ENCODE results near the gene TPM3. TPM values are rescaled to one million over a fixed set of nuclear protein-coding genes. Genes with fewer than 3 reads are reported as not detected.

The TPM3 gene
- total and polyA plus RNA-seq, 2 donors (not counting 1 experiment from before 2014, with no cell fraction given), result 186 to 300 TPM

GRCh38 chr1:154179946-154180687 lies 11.8 kb downstream of the TPM3 start:
- H3K27me3 ChIP-seq (replicated peaks in 1 of 4; ENCODE audit: control extremely low read depth in 1 of 4, control insufficient read depth in 3 of 4, insufficient read depth in 4 of 4, low read length in 3 of 4), result no peaks in the 10 kb centered on the region
- H3K4me2 ChIP-seq (replicated peaks; ENCODE audit: low read depth, low read length, poor library complexity, severe bottlenecking), result peak overlapping the region; percentile 96
- peaks cover 61% of the 10 kb centered on the region for H4K20me1 ChIP-seq (ENCODE audit: control insufficient read depth, insufficient read depth, low read length, poor library complexity, severe bottlenecking)
- POLR2A ChIA-PET, result interaction anchor here (0.6 to 1.8 kb wide), 6 partner anchors 41 to 428 kb away, joined by 3 to 10 read pairs (median 4); partner anchors contain the start of genes JTB, RPS27 and UBAP2L
- H2AFZ ChIP-seq (ENCODE audit: insufficient read depth, low read depth, low read length, poor library complexity, severe bottlenecking), result peak overlapping the region; percentile 24
- peak overlapping the region; percentile 69 to 94 for H3K27ac ChIP-seq (ENCODE audit: low read length in 2 of 2)
- H3K9me3 ChIP-seq (ENCODE audit: control extremely low read depth in 1 of 3, control insufficient read depth in 2 of 3, insufficient read depth in 1 of 3, low read length in 2 of 3), result no peaks in the 10 kb centered on the region
- no peaks in the 10 kb centered on the region for H3K27me3 Mint-ChIP-seq
- CTCF ChIA-PET, result interaction anchor here (0.7 to 2.2 kb wide), 6 partner anchors 11 to 258 kb away, joined by 3 to 21 read pairs (median 4); partner anchors contain the start of genes GATAD2B and HAX1
- peaks cover 91% of the 10 kb centered on the region for H3K79me2 ChIP-seq (ENCODE audit: control insufficient read depth, insufficient read depth, low read length)
- no peaks in the 10 kb centered on the region for H3K9me3 Mint-ChIP-seq (ENCODE audit: insufficient read depth)
- peaks cover 76% of the 10 kb centered on the region for H3K4me1 Mint-ChIP-seq
- DNase-seq, result peak; percentile 79
- peak overlapping the region; percentile 47 to 75 (median 54) for H3K4me3 ChIP-seq (ENCODE audit: control extremely low read depth in 1 of 5, extremely low read depth in 1 of 5, insufficient read depth in 1 of 5, low read depth in 2 of 5, low read length in 4 of 5)
- H3K9ac ChIP-seq (ENCODE audit: low read length), result peak overlapping the region; percentile 73
- WGBS (ENCODE audit: insufficient coverage), result 33% methylated on average over 2 of the region's 3 CpGs
- peak overlapping the region; percentile 98 for H3K27ac Mint-ChIP-seq
- ATAC-seq (ENCODE audit: low read depth), result peak; percentile 51
- peaks cover 11 to 39% of the 10 kb centered on the region in 2 experiments for H3K36me3 ChIP-seq (replicated peaks in 1 of 2; ENCODE audit: control extremely low read depth in 1 of 2, control insufficient read depth in 1 of 2, extremely low read depth in 1 of 2, insufficient read depth in 2 of 2, low read length in 1 of 2)
- no peak for TF ChIP-seq EZH2 (IDR thresholded peaks at IDR 0.05; ENCODE audit: borderline replicate concordance, insufficient read depth, low read depth, low read length, poor library complexity, severe bottlenecking)
- TF ChIP-seq CTCF (IDR thresholded peaks at IDR 0.05), result no peak
- intact Hi-C loops (cut with micrococcal nuclease), result loop anchor here (1.0 to 5.0 kb wide), 5 partner anchors 92 to 1677 kb away; partner anchors contain the start of genes ATP8B2, GON4L, HAX1 and RAB13
- peak overlapping the region; percentile 86 for H3K4me3 Mint-ChIP-seq
- peaks cover 63 to 72% of the 10 kb centered on the region in 2 donors for H3K4me1 ChIP-seq (ENCODE audit: control insufficient read depth in 2 of 2, insufficient read depth in 2 of 2, low read length in 2 of 2)
